ENCODE data around the gene CCDC194. TPM values are rescaled to one million over a fixed set of nuclear protein-coding genes. Genes with fewer than 3 reads are reported as not detected.

Gene CCDC194
- total and polyA plus RNA-seq, 2 of the 13 experiments (the other 11 are each of a cell fraction or from before 2014, with no cell fraction given), result 0.13 to 0.21 TPM

GRCh38 chr19:17346109-17346671 lies 47.8 kb downstream of the CCDC194 start (continued):
- TF ChIP-seq EED (CRISPR knock-in tag; IDR thresholded peaks at IDR 0.05), result no peak
- no peak for TF ChIP-seq ARID3A (IDR thresholded peaks at IDR 0.05; ENCODE audit: low read depth, low read length)
- TF ChIP-seq, protein P1, sequence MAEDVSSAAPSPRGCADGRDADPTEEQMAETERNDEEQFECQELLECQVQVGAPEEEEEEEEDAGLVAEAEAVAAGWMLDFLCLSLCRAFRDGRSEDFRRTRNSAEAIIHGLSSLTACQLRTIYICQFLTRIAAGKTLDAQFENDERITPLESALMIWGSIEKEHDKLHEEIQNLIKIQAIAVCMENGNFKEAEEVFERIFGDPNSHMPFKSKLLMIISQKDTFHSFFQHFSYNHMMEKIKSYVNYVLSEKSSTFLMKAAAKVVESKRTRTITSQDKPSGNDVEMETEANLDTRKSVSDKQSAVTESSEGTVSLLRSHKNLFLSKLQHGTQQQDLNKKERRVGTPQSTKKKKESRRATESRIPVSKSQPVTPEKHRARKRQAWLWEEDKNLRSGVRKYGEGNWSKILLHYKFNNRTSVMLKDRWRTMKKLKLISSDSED (CRISPR knock-in tag; IDR thresholded peaks at IDR 0.05), result no peak
- TF ChIP-seq DMAP1 (CRISPR knock-in tag; IDR thresholded peaks at IDR 0.05), result no peak
- no peak for TF ChIP-seq ISX (CRISPR knock-in tag; conservative IDR thresholded peaks at IDR 0.05)
- TF ChIP-seq HCFC1 (IDR thresholded peaks at IDR 0.05; ENCODE audit: low read depth, low read length), result no peak
- no peak for TF ChIP-seq ZFP36L2 (CRISPR knock-in tag; IDR thresholded peaks at IDR 0.05)
- TF ChIP-seq ONECUT2 (CRISPR knock-in tag; IDR thresholded peaks at IDR 0.05), result no peak
- TF ChIP-seq, protein P2, sequence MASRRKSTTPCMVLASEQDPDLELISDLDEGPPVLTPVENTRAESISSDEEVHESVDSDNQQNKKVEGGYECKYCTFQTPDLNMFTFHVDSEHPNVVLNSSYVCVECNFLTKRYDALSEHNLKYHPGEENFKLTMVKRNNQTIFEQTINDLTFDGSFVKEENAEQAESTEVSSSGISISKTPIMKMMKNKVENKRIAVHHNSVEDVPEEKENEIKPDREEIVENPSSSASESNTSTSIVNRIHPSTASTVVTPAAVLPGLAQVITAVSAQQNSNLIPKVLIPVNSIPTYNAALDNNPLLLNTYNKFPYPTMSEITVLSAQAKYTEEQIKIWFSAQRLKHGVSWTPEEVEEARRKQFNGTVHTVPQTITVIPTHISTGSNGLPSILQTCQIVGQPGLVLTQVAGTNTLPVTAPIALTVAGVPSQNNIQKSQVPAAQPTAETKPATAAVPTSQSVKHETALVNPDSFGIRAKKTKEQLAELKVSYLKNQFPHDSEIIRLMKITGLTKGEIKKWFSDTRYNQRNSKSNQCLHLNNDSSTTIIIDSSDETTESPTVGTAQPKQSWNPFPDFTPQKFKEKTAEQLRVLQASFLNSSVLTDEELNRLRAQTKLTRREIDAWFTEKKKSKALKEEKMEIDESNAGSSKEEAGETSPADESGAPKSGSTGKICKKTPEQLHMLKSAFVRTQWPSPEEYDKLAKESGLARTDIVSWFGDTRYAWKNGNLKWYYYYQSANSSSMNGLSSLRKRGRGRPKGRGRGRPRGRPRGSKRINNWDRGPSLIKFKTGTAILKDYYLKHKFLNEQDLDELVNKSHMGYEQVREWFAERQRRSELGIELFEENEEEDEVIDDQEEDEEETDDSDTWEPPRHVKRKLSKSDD (CRISPR knock-in tag; IDR thresholded peaks at IDR 0.05; ENCODE audit: low read depth), result no peak
- no peak for TF ChIP-seq IKZF5 (CRISPR knock-in tag; IDR thresholded peaks at IDR 0.05)
- TF ChIP-seq GZF1 (CRISPR knock-in tag; IDR thresholded peaks at IDR 0.05), result no peak
- TF ChIP-seq, protein P3, sequence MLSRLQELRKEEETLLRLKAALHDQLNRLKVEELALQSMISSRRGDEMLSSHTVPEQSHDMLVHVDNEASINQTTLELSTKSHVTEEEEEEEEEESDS (CRISPR knock-in tag; IDR thresholded peaks at IDR 0.05; ENCODE audit: borderline replicate concordance), result no peak
- TF ChIP-seq PRDM10 (CRISPR knock-in tag; IDR thresholded peaks at IDR 0.05; ENCODE audit: low read depth), result no peak
- no peak for TF ChIP-seq REPIN1 (CRISPR knock-in tag; IDR thresholded peaks at IDR 0.05; ENCODE audit: borderline replicate concordance, low read depth)
- no peak for TF ChIP-seq MBD4 (IDR thresholded peaks at IDR 0.05; ENCODE audit: borderline replicate concordance, low read length)
- TF ChIP-seq ZNF335 (CRISPR knock-in tag; IDR thresholded peaks at IDR 0.05), result no peak
- TF ChIP-seq PHB2 (IDR thresholded peaks at IDR 0.05; ENCODE audit: partially characterized antibody), result no peak
- TF ChIP-seq ZNF678 (CRISPR knock-in tag; IDR thresholded peaks at IDR 0.05), result no peak
- no peak for TF ChIP-seq ZNF570 (CRISPR knock-in tag; IDR thresholded peaks at IDR 0.05; ENCODE audit: borderline replicate concordance)
- TF ChIP-seq ZNF766 (CRISPR knock-in tag; IDR thresholded peaks at IDR 0.05; ENCODE audit: borderline replicate concordance), result no peak
